ENCODE data around the gene PSMD11. TPM values are rescaled to one million over a fixed set of nuclear protein-coding genes. Genes with fewer than 3 reads are reported as not detected.

PSMD11 gene
- total RNA-seq, 1 experiment from 2014 or later: 123 TPM

DNA sequence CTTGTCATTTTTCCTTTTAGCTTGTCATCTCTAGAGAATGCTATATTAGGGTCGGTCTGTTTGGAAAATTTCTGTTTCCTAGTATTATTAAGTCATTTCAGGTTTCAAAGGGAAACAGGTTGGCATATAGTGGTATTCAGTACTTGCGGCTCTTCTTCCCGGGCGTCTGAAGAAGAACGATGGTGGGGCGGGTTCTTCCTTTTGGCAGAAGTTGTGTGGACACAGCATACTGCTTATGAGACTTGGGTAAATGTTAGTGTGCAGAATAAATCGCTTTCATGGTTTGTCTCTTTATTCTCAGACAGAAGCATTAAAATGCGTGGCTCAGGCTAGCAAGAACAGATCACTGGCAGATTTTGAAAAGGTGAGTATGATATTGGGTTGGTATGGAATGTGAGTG is 32.9 kb downstream of the PSMD11 start:
- TF ChIP-seq, protein P1, sequence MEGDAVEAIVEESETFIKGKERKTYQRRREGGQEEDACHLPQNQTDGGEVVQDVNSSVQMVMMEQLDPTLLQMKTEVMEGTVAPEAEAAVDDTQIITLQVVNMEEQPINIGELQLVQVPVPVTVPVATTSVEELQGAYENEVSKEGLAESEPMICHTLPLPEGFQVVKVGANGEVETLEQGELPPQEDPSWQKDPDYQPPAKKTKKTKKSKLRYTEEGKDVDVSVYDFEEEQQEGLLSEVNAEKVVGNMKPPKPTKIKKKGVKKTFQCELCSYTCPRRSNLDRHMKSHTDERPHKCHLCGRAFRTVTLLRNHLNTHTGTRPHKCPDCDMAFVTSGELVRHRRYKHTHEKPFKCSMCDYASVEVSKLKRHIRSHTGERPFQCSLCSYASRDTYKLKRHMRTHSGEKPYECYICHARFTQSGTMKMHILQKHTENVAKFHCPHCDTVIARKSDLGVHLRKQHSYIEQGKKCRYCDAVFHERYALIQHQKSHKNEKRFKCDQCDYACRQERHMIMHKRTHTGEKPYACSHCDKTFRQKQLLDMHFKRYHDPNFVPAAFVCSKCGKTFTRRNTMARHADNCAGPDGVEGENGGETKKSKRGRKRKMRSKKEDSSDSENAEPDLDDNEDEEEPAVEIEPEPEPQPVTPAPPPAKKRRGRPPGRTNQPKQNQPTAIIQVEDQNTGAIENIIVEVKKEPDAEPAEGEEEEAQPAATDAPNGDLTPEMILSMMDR (IDR thresholded peaks at IDR 0.05; ENCODE audit: unreplicated experiment): no peak
- Mint-ChIP-seq H3K27ac (ENCODE audit: low read depth, unreplicated experiment) (peak overlapping the region; percentile 31), H3K4me1 (ENCODE audit: insufficient read depth, unreplicated experiment) (no peaks in the 10 kb centered on the region), H3K9me3 (ENCODE audit: unreplicated experiment) (no peaks in the 10 kb centered on the region), H3K27me3 (ENCODE audit: insufficient read depth, unreplicated experiment) (no peaks in the 10 kb centered on the region), H3K36me3 (ENCODE audit: insufficient read depth, unreplicated experiment) (peaks cover 98% of the 10 kb centered on the region), H3K4me3 (ENCODE audit: unreplicated experiment) (no peak overlapping the region)
- POLR2A ChIA-PET: no interaction called here
- intact Hi-C loops (cut with micrococcal nuclease): no loop called here
- CTCF ChIA-PET: interaction anchor here (1.0 to 2.1 kb wide), 2 partner anchors 15 to 293 kb away, joined by 3 to 8 read pairs; no protein-coding TSS in a partner anchor
- BruUV-seq (replicated peaks): no TSS peak
- DNase-seq (ENCODE audit: unreplicated experiment): no peak

DNA sequence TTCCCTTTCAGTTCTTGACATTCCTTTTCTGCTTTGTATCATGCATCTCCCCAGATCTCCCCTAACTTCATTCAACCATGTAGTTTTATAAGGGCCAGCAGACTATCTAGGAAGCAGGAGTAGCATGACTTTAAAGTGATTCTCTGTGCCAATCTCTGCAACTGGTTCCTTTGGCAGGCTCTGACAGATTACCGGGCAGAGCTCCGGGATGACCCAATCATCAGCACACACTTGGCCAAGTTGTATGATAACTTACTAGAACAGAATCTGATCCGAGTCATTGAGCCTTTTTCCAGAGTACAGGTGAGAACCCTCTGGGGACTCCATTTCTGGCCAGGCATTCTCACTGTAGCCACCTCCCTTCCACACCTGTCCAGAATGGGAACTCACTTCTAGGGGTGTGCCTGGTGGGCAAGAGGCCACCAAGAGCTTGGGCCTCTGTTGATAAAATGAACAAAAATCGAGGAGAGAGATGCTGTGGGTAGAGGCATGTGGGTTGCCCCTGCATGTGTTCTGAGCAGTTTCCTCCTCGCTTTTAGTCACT is 34.8 kb downstream of the PSMD11 start:
- intact Hi-C loops (cut with micrococcal nuclease): no loop called here
- Mint-ChIP-seq H3K27me3 (ENCODE audit: insufficient read depth, unreplicated experiment) (no peaks in the 10 kb centered on the region), H3K4me3 (ENCODE audit: unreplicated experiment) (no peak overlapping the region), H3K27ac (ENCODE audit: low read depth, unreplicated experiment) (no peak overlapping the region), H3K9me3 (ENCODE audit: unreplicated experiment) (no peaks in the 10 kb centered on the region), H3K36me3 (ENCODE audit: insufficient read depth, unreplicated experiment) (peaks cover 94% of the 10 kb centered on the region), H3K4me1 (ENCODE audit: insufficient read depth, unreplicated experiment) (no peaks in the 10 kb centered on the region)
- TF ChIP-seq, protein P1 (IDR thresholded peaks at IDR 0.05; ENCODE audit: unreplicated experiment): no peak
- no TSS peak for BruUV-seq (replicated peaks)
- POLR2A ChIA-PET: interaction anchor here (0.6 kb wide), 1 partner anchor 388 kb away, joined by 4 read pairs; no protein-coding TSS in a partner anchor
- DNase-seq (ENCODE audit: unreplicated experiment): no peak
- CTCF ChIA-PET: interaction anchor here (0.6 to 1.7 kb wide), 4 partner anchors 13 to 35 kb away, joined by 3 to 7 read pairs (median 3); partner anchors contain the start of gene PSMD11

DNA sequence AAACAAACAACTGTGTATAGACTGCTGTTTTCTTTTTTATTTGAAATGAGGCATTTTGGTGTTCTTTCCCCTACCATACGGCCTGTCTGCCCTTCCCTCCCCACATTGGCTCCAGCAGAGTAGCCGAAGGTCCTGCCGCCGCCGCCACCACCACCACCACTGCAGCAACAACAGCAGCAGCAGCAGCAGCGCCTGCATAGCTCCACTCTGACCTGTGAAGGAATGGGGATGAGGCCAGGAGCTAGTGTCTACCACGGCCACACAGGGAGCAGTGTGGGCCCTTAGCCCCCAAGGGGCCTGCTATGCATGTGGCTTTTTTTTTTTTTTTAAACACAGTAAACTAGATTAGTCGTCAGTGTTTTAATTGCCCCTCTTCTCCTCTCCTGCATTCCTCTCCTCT is 36.9 kb downstream of the PSMD11 start:
- H3K4me3 Mint-ChIP-seq (ENCODE audit: unreplicated experiment): no peak overlapping the region
- no peaks in the 10 kb centered on the region for H3K27me3 Mint-ChIP-seq (ENCODE audit: insufficient read depth, unreplicated experiment)
- peaks cover 80% of the 10 kb centered on the region for H3K36me3 Mint-ChIP-seq (ENCODE audit: insufficient read depth, unreplicated experiment)
- CTCF ChIA-PET: interaction anchor here (0.8 kb wide), 1 partner anchor 119 kb away, joined by 3 read pairs; no protein-coding TSS in a partner anchor
- TF ChIP-seq, protein P1 (IDR thresholded peaks at IDR 0.05; ENCODE audit: unreplicated experiment): no peak
- H3K9me3 Mint-ChIP-seq (ENCODE audit: unreplicated experiment): no peaks in the 10 kb centered on the region
- no peak for DNase-seq (ENCODE audit: unreplicated experiment)
- no TSS peak for BruUV-seq (replicated peaks)
- POLR2A ChIA-PET: interaction anchor here (0.7 to 1.6 kb wide), 3 partner anchors 36 to 805 kb away, joined by 3 to 6 read pairs (median 5); no protein-coding TSS in a partner anchor
- H3K4me1 Mint-ChIP-seq (ENCODE audit: insufficient read depth, unreplicated experiment): no peaks in the 10 kb centered on the region
- intact Hi-C loops (cut with micrococcal nuclease): loop anchor here (5.0 kb wide), 1 partner anchor 1271 kb away; no protein-coding TSS in a partner anchor
- H3K27ac Mint-ChIP-seq (ENCODE audit: low read depth, unreplicated experiment): no peak overlapping the region

DNA sequence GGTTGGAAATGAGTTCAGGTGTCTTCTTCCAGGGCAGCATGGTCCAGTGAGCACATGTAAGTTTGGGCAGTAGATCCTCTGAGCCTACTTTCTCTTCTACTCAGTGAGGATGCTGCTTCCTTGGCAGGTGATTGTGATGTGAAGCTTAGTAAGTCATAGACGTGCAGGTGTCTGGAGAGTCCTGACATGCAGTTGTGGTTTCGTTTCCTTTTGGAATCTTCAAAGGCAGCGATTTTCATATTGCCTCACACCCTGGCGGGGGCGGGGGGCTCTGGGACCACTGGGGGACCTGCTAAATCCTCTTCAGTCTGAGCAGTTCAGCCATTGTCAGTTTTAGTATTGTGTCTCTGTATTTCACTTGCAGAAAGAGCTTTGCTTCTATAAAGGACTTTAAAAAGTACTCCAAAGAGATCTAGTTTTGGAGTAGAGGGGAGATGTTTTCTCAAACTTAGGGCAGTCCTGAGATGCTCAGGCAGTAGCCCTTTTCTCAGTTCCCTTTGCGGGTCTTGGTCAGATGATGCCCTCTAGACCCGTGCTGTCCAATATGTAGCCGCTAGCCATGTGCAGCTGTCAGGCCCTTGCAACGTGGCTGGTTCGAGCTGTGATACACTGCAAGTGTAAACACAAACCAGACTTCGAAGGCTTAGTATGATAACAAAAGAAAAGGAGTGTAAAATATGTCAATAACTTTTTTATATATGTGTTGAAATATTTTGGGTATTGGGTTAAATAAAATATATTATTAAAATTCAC is 38.4 kb downstream of the PSMD11 start:
- POLR2A ChIA-PET: interaction anchor here (0.6 to 1.2 kb wide), 3 partner anchors 34 to 296 kb away, joined by 3 to 4 read pairs (median 3); no protein-coding TSS in a partner anchor
- no peaks in the 10 kb centered on the region for H3K9me3 Mint-ChIP-seq (ENCODE audit: unreplicated experiment)
- H3K27ac Mint-ChIP-seq (ENCODE audit: low read depth, unreplicated experiment): no peak overlapping the region
- no peaks in the 10 kb centered on the region for H3K27me3 Mint-ChIP-seq (ENCODE audit: insufficient read depth, unreplicated experiment)
- CTCF ChIA-PET: interaction anchor here (0.5 to 4.0 kb wide), 14 partner anchors 9 to 299 kb away, joined by 3 to 39 read pairs (median 4); no protein-coding TSS in a partner anchor
- no peak for DNase-seq (ENCODE audit: unreplicated experiment)
- intact Hi-C loops (cut with micrococcal nuclease): loop anchor here (1.0 to 5.0 kb wide), 3 partner anchors 127 to 1270 kb away; no protein-coding TSS in a partner anchor
- no peak overlapping the region for H3K4me3 Mint-ChIP-seq (ENCODE audit: unreplicated experiment)
- peaks cover 64% of the 10 kb centered on the region for H3K36me3 Mint-ChIP-seq (ENCODE audit: insufficient read depth, unreplicated experiment)
- no TSS peak for BruUV-seq (replicated peaks)
- TF ChIP-seq, protein P1 (IDR thresholded peaks at IDR 0.05; ENCODE audit: unreplicated experiment): no peak
- H3K4me1 Mint-ChIP-seq (ENCODE audit: insufficient read depth, unreplicated experiment): peaks cover 4% of the 10 kb centered on the region

Data from MCF 10A (cell line).